Measurements from ENCODE around the gene DTNA. TPM values are rescaled to one million over a fixed set of nuclear protein-coding genes. Genes with fewer than 3 reads are reported as not detected.
A peak's percentile ranks its signal among the peaks of the same experiment; 100 is the strongest.

DTNA gene
- total RNA-seq, 2 experiments from 2014 or later = not detected

GRCh38 chr18:34760444-34760843 lies 50.3 kb downstream of the DTNA start:
- Mint-ChIP-seq H3K4me1 (no peaks in the 10 kb centered on the region), H3K27me3 (peaks cover 8% of the 10 kb centered on the region), H3K36me3 (no peaks in the 10 kb centered on the region), H3K27ac (no peak overlapping the region), H3K4me3 (no peak overlapping the region), H3K9me3 (no peaks in the 10 kb centered on the region)
- POLR2A ChIA-PET = no interaction called here
- ATAC-seq (ENCODE audit: low read depth) (no peak), DNase-seq (no peak)

GRCh38 chr18:34764451-34764850 lies 54.4 kb downstream of the DTNA start:
- no peak for DNase-seq
- no peaks in the 10 kb centered on the region for H3K36me3 Mint-ChIP-seq
- no peaks in the 10 kb centered on the region for H3K4me1 Mint-ChIP-seq
- H3K27ac Mint-ChIP-seq = no peak overlapping the region
- POLR2A ChIA-PET = no interaction called here
- H3K4me3 Mint-ChIP-seq = no peak overlapping the region
- no peaks in the 10 kb centered on the region for H3K9me3 Mint-ChIP-seq
- H3K27me3 Mint-ChIP-seq = peaks cover 4% of the 10 kb centered on the region
- no peak for ATAC-seq (ENCODE audit: low read depth)

GRCh38 chr18:34767601-34768027 lies 57.5 kb downstream of the DTNA start:
- DNase-seq (no peak), ATAC-seq (ENCODE audit: low read depth) (no peak)
- POLR2A ChIA-PET = no interaction called here
- Mint-ChIP-seq H3K9me3 (no peaks in the 10 kb centered on the region), H3K36me3 (no peaks in the 10 kb centered on the region), H3K4me1 (no peaks in the 10 kb centered on the region), H3K27ac (no peak overlapping the region), H3K27me3 (peaks cover 2% of the 10 kb centered on the region), H3K4me3 (no peak overlapping the region)

GRCh38 chr18:34771958-34772357 lies 61.9 kb downstream of the DTNA start:
- Mint-ChIP-seq H3K9me3 (no peaks in the 10 kb centered on the region), H3K27ac (no peak overlapping the region), H3K4me3 (no peak overlapping the region), H3K27me3 (peaks cover 11% of the 10 kb centered on the region), H3K36me3 (no peaks in the 10 kb centered on the region), H3K4me1 (no peaks in the 10 kb centered on the region)
- DNase-seq = no peak
- no peak for ATAC-seq (ENCODE audit: low read depth)
- POLR2A ChIA-PET = no interaction called here

GRCh38 chr18:34772887-34773286 lies 62.8 kb downstream of the DTNA start:
- DNase-seq (no peak), ATAC-seq (ENCODE audit: low read depth) (no peak)
- no peaks in the 10 kb centered on the region for H3K36me3 Mint-ChIP-seq
- no peak overlapping the region for H3K27ac Mint-ChIP-seq
- peaks cover 12% of the 10 kb centered on the region for H3K27me3 Mint-ChIP-seq
- H3K4me1 Mint-ChIP-seq = no peaks in the 10 kb centered on the region
- no peaks in the 10 kb centered on the region for H3K9me3 Mint-ChIP-seq
- H3K4me3 Mint-ChIP-seq = no peak overlapping the region
- POLR2A ChIA-PET = no interaction called here

- Mint-ChIP-seq H3K27ac (no peak overlapping the region), H3K27me3 (peaks cover 13% of the 10 kb centered on the region), H3K4me1 (no peaks in the 10 kb centered on the region), H3K4me3 (no peak overlapping the region), H3K36me3 (no peaks in the 10 kb centered on the region), H3K9me3 (no peaks in the 10 kb centered on the region)
- DNase-seq (no peak), ATAC-seq (ENCODE audit: low read depth) (no peak)
- POLR2A ChIA-PET = no interaction called here
Measured at GRCh38 chr18:34773378-34773777, 63.3 kb downstream of the DTNA start.

GRCh38 chr18:34773961-34774766 lies 64.1 kb downstream of the DTNA start:
- POLR2A ChIA-PET = no interaction called here
- H3K27me3 Mint-ChIP-seq = peaks cover 13% of the 10 kb centered on the region
- no peaks in the 10 kb centered on the region for H3K4me1 Mint-ChIP-seq
- H3K27ac Mint-ChIP-seq = no peak overlapping the region
- DNase-seq (no peak), ATAC-seq (ENCODE audit: low read depth) (no peak)
- no peaks in the 10 kb centered on the region for H3K9me3 Mint-ChIP-seq
- no peak overlapping the region for H3K4me3 Mint-ChIP-seq
- H3K36me3 Mint-ChIP-seq = no peaks in the 10 kb centered on the region

- Mint-ChIP-seq H3K27me3 (peaks cover 13% of the 10 kb centered on the region), H3K27ac (no peak overlapping the region), H3K4me3 (no peak overlapping the region), H3K36me3 (no peaks in the 10 kb centered on the region), H3K9me3 (no peaks in the 10 kb centered on the region), H3K4me1 (no peaks in the 10 kb centered on the region)
- POLR2A ChIA-PET = no interaction called here
- DNase-seq (no peak), ATAC-seq (ENCODE audit: low read depth) (no peak)
Measured at GRCh38 chr18:34775461-34775860, 65.4 kb downstream of the DTNA start.

GRCh38 chr18:34779112-34779511 lies 69.0 kb downstream of the DTNA start:
- no peak for ATAC-seq (ENCODE audit: low read depth)
- Mint-ChIP-seq H3K9me3 (no peaks in the 10 kb centered on the region), H3K27me3 (peaks cover 7% of the 10 kb centered on the region), H3K27ac (no peak overlapping the region), H3K4me1 (peaks cover 3% of the 10 kb centered on the region), H3K4me3 (no peak overlapping the region), H3K36me3 (no peaks in the 10 kb centered on the region)
- DNase-seq = no peak
- POLR2A ChIA-PET = no interaction called here

GRCh38 chr18:34780856-34781255 lies 70.8 kb downstream of the DTNA start:
- DNase-seq = no peak
- H3K4me3 Mint-ChIP-seq = no peak overlapping the region
- no peak for ATAC-seq (ENCODE audit: low read depth)
- H3K27me3 Mint-ChIP-seq = peaks cover 6% of the 10 kb centered on the region
- H3K36me3 Mint-ChIP-seq = no peaks in the 10 kb centered on the region
- peaks cover 3% of the 10 kb centered on the region for H3K4me1 Mint-ChIP-seq
- H3K27ac Mint-ChIP-seq = no peak overlapping the region
- no peaks in the 10 kb centered on the region for H3K9me3 Mint-ChIP-seq
- POLR2A ChIA-PET = no interaction called here

- Mint-ChIP-seq H3K4me3 (peak overlapping the region; percentile 31), H3K36me3 (no peaks in the 10 kb centered on the region), H3K4me1 (peaks cover 3% of the 10 kb centered on the region), H3K27me3 (peaks cover 4% of the 10 kb centered on the region), H3K9me3 (no peaks in the 10 kb centered on the region), H3K27ac (no peak overlapping the region)
- POLR2A ChIA-PET = no interaction called here
- ATAC-seq (ENCODE audit: low read depth) (no peak), DNase-seq (no peak)
Measured at GRCh38 chr18:34783501-34783900, 73.4 kb downstream of the DTNA start.

- Mint-ChIP-seq H3K36me3 (no peaks in the 10 kb centered on the region), H3K27ac (no peak overlapping the region), H3K4me3 (no peak overlapping the region), H3K27me3 (no peaks in the 10 kb centered on the region), H3K4me1 (peaks cover 5% of the 10 kb centered on the region), H3K9me3 (no peaks in the 10 kb centered on the region)
- no peak for DNase-seq
- ATAC-seq (ENCODE audit: low read depth) = no peak
- POLR2A ChIA-PET = no interaction called here
Measured at GRCh38 chr18:34786162-34786741, 76.2 kb downstream of the DTNA start.

GRCh38 chr18:34787931-34788532 lies 77.9 kb downstream of the DTNA start:
- H3K4me3 Mint-ChIP-seq = no peak overlapping the region
- H3K27ac Mint-ChIP-seq = no peak overlapping the region

GRCh38 chr18:34789768-34790344 lies 79.8 kb downstream of the DTNA start:
- Mint-ChIP-seq H3K27me3 (no peaks in the 10 kb centered on the region), H3K4me1 (peaks cover 2% of the 10 kb centered on the region), H3K27ac (no peak overlapping the region), H3K36me3 (no peaks in the 10 kb centered on the region), H3K9me3 (peaks cover 1% of the 10 kb centered on the region), H3K4me3 (no peak overlapping the region)
- POLR2A ChIA-PET = no interaction called here
- ATAC-seq (ENCODE audit: low read depth) (no peak), DNase-seq (no peak)

More at GRCh38 chr18:34787931-34788532, 77.9 kb downstream of the DTNA start:
- peak; percentile 39 for ATAC-seq (ENCODE audit: low read depth)
- Mint-ChIP-seq H3K27me3 (no peaks in the 10 kb centered on the region), H3K36me3 (no peaks in the 10 kb centered on the region), H3K4me1 (peaks cover 5% of the 10 kb centered on the region), H3K9me3 (no peaks in the 10 kb centered on the region)
- POLR2A ChIA-PET = no interaction called here
- DNase-seq = no peak

All from activated naive CD8-positive, alpha-beta T cell treated with anti-CD3 and anti-CD28 coated beads, Interleukin-2, amount 10 ng/mL, durations not matched to agents 7 days and 5 days (primary cell).